Tibial nerve (tissue), 4 donors: ENCODE data around the gene ST7L.

Experiments
- CTCF ChIP-seq, 5 experiments: fragments of 200-600 bp in 3 of 5; fragments of 450-650 bp in 2 of 5; sonication (generic) in 3 of 5; IDR thresholded peaks; one replicate each; pipeline ENCODE4 v1.5.1; 2016 to 2019; ENCODE audit warnings: antibody characterized with exemption in 5 of 5, mild to moderate bottlenecking in 3 of 5, moderate library complexity in 2 of 5
- EP300 ChIP-seq, 2 donors: sonication (generic); formaldehyde crosslinking; IDR thresholded peaks; one replicate each; pipeline ENCODE4 v1.6.1; 2017; ENCODE audit warnings: antibody characterized with exemption in 2 of 2, mild to moderate bottlenecking in 1 of 2
- POLR2A ChIP-seq, 2 donors: fragments of 450-650 bp; IDR thresholded peaks; one replicate each; pipeline ENCODE4 v1.6.1; 2017; ENCODE audit warnings: antibody characterized with exemption in 2 of 2, mild to moderate bottlenecking in 2 of 2, moderate library complexity in 2 of 2

GRCh38 chr1:112542206-112542973 is 76.6 kb downstream of the ST7L start:
- TF ChIP-seq CTCF (IDR thresholded peaks at IDR 0.05) (no peak), POLR2A (IDR thresholded peaks at IDR 0.05) (no peak), EP300 (IDR thresholded peaks at IDR 0.05) (no peak)
